Posterior cingulate gyrus (tissue), 11 donors: Measurements from ENCODE around the gene JAKMIP1.
"Not testable (repeated sequence)": the region's sequence is repeated elsewhere in the genome, so short reads cannot be mapped to it uniquely, and the experiment has no call there.

Experiments
- DNase-seq, 10 donors: peaks; one replicate each; pipeline versions ENCODE4 v3.0.0 to v3.0.0-alpha.2; 2020 to 2021; ENCODE audit warnings: mixed read lengths in 3 of 10
- intact Hi-C: fragments of 100-400 bp; cut with DNase I; formaldehyde crosslinking; loops from one replicate; pipeline ENCODE4 v1.15.1; 2023

Gene JAKMIP1

DNA sequence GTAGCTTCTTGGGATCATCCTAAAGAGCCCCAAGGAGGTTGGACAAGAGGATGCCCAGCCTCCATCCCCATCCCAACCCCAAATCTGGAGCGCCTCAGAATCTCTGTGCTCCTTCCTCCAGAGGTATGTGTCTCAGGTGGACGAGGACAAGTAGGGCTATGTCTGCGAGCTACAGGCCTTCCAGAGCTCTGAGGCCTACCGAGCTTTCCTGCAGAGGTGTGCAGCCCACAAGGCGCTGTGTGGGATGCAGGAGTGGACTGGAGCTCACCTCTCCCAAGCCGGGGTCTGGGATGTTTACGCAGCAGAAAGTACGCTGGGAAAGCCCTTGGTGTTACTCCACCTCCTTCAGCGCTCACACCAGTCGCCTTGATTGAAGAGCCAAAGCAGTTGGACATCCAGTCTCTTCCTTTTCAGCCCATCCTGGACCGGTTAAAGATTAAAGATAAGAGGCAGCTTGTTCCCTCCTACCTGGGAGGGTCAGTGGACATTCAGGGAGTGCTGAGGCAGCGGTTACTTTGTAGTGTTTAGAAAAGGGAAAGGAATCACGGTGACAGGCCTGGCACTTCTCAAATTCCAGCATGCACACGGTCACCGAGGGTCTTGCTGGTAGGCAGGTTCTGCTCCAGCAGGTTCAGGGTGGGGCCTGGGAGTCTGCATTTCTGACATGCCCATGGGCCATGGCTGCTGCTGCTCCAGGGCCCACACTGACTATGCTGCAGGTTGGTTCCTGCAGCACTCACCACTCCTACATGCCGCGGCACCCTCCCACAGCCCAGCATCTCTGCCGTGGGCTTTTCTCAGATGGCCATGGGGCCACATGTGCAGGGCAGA is 29.5 kb upstream of the JAKMIP1 start:
- intact Hi-C loops = no loop called here
- DNase-seq = peak in 1 of 10 donors; percentile 3

DNA sequence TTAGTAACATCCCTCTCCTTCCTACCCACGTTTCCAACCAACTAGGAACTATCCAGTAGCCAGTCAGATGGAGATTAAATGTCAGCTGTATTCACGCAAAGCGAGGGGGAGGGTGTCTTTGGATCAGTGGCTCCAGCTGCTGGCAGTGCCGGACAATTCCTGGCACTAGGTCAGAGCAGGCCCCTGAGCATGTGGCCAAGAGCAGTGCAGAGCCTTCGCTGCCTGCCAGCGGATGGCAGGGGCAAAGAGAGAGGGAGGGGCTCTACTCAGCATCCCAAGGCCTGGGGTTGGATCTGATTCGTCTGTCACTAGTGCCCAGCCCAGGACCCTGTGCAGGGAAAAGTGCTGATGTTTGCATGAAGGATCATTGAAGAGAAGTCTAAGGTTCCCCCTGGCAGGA is 28.7 kb upstream of the JAKMIP1 start:
- intact Hi-C loops = no loop called here
- peak in 9 of 10 donors; percentile 56 to 95 (median 66) for DNase-seq

DNA sequence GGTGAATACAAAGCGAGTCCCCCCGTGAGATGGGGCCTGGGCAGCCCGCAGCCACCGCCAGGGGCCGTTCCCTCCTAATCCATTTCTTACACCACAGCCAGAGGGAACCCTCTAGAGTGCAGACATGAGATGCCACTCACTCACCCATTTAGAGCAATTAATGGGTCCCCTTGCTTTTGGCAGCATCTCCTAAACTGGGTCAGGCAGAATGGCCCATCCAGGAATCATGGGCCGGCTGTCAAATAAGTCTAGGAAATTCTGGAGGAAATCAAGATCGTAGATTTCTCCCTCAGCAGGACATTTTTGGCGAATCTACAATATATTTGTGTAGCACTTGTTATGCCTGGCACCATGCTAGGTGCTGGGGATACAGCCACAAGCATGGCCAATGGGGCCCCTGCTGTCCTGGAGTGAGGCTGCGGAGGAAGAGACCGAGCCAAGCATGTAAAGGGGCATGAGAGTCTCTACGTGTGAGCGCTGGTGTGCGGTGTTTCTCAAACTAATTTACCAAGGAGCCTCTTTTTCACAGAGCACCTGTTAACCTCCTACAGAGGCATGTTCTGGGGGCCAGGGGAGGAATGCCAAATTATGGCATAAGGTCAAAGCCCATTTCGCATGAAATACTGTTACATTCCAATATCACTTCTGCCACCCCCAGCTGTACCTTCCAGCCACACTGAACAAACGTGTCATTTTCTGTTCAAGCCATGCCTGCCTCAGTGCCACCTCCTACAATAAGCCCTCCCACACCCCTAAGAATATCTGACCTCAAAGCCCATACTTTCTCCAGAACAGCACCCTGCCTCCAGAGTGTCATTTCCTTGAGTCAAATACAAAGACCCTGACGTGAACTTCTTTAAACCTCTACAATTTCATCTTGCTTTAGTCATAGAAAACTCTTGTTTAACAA is 28.1 kb upstream of the JAKMIP1 start:
- DNase-seq = peak in 1 of 10 donors; percentile 5
- intact Hi-C loops = no loop called here

DNA sequence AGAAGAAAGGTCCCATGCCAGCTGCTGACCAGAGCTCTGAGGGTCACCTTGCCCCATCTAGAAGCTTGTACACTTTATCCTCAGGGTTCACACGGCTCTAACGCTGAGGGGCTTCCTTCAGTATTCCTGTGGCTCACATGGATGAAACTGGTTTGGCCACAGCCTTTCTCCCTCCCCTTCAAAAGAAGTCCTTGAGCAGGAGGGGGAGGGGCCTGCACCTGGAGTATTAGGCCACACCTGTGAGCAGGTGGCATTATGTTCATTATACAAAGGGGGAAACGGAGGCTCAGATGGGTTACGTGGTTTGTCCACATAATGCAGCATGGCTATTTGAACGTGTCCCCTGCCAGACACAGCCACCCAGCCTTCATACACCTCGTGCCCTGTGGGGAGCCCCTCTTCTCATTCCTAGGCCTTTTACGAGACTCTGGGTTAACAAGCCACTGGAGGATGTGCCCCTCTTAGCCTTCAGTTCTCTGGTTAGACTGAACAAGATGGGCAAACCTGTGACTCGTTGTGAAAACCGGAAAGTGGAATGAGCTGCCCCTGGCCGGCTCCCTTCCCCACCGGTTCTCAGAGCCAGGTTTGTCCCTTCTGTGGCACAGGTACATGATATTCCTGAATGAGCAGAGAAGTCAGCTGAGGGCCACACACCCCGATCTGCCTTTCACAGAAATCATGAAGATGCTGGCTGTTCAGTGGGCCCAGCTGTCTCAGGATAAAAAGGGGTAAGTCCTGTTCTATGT is 27.2 kb upstream of the JAKMIP1 start:
- peak in 1 of 10 donors; percentile 4 for DNase-seq
- intact Hi-C loops = no loop called here

DNA sequence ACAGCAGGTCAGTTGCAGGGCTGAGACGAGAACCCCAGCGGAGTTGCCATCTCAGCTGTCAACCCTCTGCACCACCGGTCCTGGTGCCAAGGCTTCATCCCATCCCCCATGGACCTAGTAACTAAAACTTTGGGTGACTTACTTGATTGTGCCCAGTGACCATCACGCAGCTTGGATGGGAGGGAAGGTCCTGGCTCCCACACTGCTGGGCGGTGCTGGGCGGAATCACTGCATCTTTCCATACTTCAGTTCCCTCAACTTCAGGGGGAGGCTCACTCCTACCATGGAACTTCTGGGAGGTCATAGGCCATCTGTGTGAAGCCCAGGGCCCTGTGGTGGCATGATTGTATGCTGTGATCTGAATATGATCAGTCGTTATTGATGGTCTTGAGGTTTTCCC is 26.2 kb upstream of the JAKMIP1 start:
- peak in 1 of 10 donors; percentile 1 for DNase-seq
- intact Hi-C loops = no loop called here

DNA sequence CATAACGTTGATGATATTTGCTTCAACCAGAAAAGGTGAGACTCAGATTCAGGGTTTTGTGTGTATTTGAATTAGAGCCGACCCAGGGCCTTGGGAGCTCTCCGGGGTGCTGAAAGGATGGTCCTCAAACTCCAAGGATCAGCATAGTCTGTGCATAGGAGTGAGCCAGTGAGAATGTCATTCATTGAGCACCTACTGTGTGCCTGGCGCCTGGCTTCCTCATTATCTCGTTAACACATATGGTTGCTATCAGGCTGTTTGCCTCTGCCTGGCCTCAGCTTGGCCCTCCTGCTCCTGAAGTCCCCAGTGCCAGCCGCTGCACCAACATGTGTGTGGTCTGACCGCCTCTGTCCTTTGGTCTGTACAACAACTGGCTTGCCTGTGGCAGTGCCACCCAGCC is 25.1 kb upstream of the JAKMIP1 start:
- intact Hi-C loops = no loop called here
- peak in 1 of 10 donors; percentile 2 for DNase-seq

DNA sequence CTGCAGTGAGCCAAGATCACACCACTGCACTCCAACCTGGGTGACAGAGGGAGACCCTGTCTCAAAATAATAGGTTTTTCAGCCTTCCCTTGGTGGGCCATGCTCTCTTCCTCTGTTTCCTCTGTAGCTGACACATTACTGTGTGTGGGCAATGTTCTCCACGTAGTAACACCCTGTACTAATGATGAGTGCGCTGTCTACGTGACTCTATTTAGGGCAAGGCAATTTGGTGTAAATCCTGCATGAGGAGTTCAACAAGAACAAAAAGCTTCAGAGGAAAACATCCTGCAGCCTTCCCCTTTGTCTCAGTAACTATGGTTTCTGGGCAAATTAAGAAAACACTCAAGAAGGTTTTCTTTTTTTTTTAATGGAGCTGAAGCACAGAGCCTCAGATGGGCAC is 24.4 kb upstream of the JAKMIP1 start:
- intact Hi-C loops = no loop called here

DNA sequence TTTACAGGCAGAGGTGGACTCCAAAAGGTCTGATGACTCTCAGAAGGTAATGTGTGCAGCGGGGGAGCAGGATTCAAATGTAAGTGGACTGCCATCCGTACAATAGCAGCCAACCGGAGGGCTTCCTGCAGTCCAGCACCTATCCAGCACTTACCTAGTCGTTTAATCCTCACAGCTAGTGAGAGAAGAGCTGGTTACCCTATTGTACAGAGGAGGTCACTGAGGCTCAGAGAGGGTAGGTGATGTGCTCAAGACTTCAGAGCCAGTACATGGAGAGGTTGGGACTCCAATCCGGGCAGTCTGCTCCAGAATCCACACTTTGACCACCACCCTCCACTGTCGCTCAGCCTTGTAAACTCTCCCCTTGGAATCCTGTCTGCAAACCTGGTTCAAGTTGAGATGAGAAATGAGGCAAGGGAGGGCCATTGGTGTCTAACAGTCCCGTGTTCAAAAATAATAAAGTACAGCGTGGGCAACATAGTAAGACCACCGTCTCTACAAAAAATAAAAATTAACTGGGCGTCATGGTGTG is 22.5 kb upstream of the JAKMIP1 start:
- intact Hi-C loops = no loop called here
- peak in 8 of 10 donors; percentile 26 to 92 (median 56) for DNase-seq

More for the DNA sequence above, 24.4 kb upstream of the JAKMIP1 start:
- peak in 1 of 10 donors; percentile 7 for DNase-seq

DNA sequence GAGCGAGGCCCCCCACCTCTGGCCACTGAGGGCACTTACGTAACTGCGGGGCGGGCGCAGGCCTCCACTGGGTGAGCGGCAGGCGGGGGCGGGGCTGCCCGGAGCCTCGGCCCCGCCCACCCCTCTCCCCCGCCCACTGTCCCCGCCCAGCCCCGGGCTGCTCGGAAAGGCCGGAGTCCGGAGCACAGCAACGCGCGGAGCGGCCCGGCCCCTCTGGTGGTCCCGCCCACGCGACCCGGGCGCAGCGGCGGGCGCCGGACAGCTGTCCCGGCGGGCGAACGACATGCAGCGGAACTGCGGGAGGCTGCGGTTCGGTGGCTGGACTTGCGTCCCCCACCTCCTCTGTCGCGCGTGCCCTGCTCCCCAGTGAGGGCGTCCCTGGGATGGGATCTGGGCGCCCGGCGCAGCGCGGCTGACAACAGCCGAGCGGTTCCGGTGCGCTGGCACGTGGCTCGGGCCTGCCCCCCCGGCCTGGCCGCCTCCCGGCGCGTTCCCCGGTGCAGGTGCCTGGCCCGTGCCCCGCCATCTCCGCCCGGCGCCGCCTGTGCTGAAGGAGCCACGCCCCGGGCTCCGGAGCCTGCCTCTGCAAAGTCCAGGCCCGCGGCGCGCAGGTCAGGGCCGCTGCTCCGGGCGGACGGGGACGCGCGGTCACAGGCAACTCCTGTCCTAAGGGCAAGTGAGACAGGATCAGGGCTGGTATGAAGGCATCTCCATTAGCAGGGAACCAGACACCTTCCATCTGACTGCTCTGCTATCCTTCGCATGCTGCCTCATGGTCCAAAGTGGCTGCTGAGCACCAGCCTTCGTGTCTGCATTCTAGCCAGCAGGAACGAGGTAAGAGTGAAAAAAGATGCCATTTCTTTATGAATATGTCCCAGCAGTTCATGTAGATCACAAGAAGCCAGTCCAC is 21.8 kb upstream of the JAKMIP1 start:
- intact Hi-C loops = no loop called here
- DNase-seq = peak; percentile 55 to 97 (median 81)

DNA sequence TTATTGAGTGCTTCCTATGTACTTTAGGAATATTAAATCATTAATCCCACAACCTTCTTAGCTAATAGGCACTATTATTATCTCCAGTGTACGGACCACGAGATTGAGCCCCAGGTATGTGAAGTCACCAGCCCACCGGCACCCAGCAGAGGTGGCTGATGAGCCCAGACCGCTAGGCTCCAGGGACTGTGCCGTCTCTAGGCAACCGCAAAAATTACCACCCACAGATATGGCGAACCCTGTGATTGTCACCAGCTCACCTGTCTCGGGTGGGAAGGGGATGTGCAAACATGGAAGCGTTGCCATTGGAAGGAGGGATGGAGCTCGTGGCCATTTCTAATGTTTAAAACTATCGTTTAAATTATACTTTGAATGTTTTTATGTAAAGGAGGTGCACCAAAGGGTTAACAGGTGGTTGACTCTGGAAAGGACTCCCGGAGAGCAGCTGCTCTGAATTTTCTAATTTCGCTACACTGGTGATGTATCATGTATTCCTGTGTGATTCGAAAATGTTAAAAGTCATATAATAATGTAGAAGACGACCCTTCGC is 21.0 kb upstream of the JAKMIP1 start:
- peak in 4 of 10 donors; percentile 25 to 89 (median 67) for DNase-seq
- intact Hi-C loops = no loop called here

DNA sequence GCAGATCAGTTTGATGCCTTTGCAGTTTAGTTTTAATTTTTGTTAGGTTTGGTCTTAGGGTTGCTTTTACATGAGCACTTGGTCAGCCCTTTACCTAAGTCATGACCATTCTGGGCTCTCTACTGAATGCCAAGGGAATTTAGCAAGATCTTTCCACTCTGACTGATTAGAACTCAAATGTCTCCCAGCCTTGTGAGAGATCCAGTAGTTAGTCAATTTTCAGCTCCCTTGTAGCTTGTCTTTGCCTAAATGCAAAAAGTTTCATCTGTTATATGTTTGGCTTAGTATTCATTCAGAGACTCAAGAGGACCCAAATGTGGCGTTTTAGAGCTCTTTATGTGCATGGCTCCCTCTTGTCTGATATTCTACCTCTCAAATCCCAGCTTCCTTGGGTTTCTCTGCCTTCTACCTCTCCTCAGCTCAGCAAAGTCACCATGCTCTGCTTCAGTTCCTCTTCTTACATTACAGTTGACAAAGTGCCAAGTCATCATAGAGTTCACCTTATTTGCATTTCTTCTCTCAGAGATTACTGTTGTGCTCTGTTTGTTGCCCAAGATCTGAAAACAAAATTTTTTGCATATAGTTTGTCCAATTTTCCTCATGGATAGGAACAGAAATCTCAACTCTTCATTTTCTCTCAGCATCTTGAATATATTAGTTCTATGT is 17.5 kb upstream of the JAKMIP1 start:
- DNase-seq = no peak
- intact Hi-C loops = no loop called here

DNA sequence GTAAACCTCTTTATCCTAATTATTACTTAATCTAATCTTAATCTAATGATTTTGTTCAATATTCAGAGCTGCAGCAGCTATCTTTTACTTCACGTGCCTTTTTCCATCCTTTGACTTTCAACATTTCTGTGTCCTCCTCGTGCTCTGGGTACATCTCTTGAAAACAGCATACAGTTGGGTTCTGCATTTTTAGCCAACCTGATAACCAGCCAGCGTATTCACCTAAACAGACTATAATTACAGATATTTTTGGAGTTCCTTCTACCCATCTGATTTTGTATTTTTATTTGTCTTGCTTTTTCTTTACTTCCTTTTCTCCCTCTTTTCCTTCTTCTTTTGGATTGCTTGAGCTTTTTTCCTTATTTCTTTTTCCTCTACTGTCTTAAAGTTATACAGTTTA is 16.2 kb upstream of the JAKMIP1 start:
- DNase-seq = no peak
- intact Hi-C loops = no loop called here

DNA sequence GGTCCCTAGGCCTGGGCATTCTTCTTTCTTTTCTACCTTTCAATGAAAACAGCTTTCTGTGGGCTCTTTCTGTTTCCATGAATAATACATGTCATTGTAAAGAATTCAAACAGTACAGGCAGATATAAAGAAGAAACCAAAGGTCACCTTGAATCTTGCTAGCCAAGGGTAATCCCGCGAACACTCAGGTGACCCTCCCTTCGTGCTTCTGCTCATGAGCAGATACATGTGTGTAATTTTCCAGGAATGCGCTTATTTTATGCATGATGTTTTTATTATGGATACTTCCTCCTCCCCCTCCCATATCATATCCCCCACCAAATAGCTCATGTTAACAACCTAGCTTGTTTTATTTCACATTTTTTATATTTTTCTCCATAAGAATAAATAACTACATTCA is 9.6 kb upstream of the JAKMIP1 start:
- DNase-seq = peak in 1 of 10 donors; percentile 58
- intact Hi-C loops = no loop called here

DNA sequence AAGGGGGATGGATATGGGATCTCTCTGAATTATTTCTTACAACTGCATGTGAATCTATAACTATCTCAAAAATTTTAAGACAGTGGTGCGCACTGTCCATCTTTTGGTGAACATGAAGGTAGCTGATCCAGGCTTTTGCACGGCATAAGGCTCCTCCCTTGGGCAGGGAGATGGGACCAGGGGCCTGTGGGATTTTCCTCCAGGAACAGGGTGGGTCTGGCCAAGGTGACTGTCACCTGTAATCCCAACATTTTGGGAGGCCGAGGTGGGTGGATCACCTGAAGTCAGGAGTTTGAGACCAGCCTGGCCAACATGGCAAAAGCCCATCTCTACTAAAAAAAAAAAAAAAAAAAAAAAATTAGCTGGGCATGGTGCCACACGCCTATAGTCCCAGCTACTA is 8.9 kb upstream of the JAKMIP1 start:
- intact Hi-C loops = not testable (repeated sequence)
- peak in 1 of 10 donors; percentile 57 for DNase-seq

DNA sequence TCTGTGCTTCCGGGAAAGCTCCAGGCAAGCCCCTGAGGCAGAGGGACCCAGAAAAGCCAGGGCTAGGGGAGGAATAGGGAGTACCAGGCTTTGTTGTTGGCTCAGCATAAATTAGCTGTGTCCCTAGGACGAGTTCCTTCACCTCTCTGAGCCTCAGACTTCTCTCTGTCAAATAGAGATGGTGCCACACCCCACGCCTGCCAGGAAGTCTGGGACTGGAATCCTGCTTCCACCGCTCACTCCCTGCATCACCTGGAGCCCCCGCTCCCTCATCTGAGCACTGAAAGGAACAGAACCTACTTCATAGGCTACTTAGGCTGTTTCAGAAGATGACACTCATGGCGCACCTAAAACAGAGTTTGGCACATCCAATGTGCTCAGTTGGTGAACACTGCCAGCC is 8.1 kb upstream of the JAKMIP1 start:
- intact Hi-C loops = no loop called here

DNA sequence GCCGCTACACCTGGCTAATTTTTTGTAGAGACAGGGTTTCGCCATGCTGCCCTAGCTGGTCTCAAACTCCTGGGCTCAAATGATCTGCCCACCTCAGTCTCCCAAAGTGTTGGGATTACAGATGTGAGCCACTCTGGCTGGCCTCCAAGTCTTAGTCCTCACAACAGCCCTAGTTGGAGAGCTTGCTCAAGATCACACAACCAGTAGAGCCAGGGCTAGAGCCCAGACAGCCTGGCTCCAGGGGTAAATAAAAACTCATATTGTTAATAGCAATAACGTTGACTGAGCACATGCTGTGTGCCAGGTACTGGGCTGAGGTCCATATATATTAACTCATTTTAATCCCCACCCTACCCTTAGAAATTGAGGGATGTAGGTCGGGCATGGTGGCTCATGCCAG is 7.3 kb upstream of the JAKMIP1 start:
- intact Hi-C loops = no loop called here
- no peak for DNase-seq

More for the DNA sequence above, 8.1 kb upstream of the JAKMIP1 start:
- no peak for DNase-seq

DNA sequence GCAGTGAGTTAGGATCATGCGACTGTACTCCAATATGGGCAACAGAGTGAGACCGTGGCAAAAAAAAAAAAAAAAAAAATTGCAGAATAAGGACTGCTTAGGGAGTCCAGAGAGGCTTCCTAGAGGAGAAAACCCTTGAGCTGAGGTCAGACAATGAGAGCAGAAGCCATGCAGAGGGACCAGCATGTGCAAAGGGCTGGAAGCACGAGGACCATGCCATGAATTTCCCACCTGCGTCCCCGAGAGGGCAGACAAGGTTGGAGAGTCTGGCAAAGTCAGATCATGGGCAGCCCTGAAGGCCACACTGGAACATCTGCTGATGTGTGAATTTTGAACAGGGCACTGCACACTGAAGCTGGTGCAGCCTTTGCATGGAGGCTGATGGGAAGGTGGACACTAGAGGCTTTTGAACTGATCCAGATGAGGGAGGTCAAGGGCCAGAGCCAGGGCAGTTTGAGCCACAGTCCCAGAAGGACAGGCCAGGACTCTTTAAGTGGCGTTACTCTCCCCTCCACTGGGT is 6.5 kb upstream of the JAKMIP1 start:
- intact Hi-C loops = no loop called here
- peak in 1 of 10 donors; percentile 39 for DNase-seq

DNA sequence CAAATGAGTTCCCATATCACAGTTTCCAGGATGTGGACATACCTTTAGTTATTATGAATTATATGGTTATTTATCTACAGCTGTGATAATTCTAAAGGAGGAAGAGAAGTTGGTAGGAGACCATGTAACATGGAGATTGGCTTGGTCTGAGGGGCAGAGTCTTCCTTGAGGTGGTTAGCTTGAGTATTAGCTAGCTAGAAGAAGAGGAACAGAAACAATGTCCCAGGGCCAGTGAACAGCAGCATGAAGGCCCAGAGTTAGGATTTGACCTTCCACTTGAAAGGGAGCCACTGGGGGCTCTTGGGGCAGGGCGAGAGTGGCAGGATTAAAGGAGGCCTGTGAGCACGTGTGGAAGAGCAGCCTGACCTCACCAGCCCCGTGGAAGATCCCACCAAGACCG is 5.6 kb upstream of the JAKMIP1 start:
- intact Hi-C loops = no loop called here
- no peak for DNase-seq
